Retinal pigment epithelial cell (primary cell): ENCODE results near the gene C16orf89.

ENCODE experiments used
- DNase-seq: peaks from one replicate; pipeline ENCODE4 v3.0.0-alpha.2; 2010; ENCODE audit warnings: low read depth
- H3K4me3 ChIP-seq: 2 replicates; pipeline ENCODE4 v1.5.1; 2011; ENCODE audit warnings: mild to moderate bottlenecking, low read length, control low read depth, moderate library complexity
- TF ChIP-seq, protein P1 (sequence below): conservative IDR thresholded peaks from 2 replicates; pipeline ENCODE4 v1.5.1; 2011; ENCODE audit warnings: low read depth, low read length, control low read depth, inconsistent platforms

The C16orf89 gene

DNA sequence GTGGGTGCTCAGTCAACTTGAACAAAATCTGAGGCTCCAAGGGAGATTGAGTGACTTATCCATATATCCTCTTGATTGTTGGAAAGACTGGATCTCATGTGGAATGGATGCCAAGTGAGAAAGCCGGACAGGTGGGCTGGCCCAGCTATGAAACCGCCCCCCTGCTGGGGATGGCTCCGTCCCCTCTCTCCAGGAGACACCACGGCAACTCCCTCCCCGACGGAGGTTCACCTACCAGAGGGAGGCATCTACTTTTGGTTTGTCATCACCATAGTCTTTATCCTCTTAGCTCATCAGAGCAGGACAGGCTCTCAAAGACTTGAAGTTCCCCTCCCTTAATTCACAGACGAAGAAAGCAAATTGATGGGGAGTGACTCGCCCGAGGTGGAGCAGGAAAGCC is 4.1 kb upstream of the C16orf89 start:
- no peak overlapping the region for H3K4me3 ChIP-seq
- no peak for DNase-seq
- TF ChIP-seq, protein P1, sequence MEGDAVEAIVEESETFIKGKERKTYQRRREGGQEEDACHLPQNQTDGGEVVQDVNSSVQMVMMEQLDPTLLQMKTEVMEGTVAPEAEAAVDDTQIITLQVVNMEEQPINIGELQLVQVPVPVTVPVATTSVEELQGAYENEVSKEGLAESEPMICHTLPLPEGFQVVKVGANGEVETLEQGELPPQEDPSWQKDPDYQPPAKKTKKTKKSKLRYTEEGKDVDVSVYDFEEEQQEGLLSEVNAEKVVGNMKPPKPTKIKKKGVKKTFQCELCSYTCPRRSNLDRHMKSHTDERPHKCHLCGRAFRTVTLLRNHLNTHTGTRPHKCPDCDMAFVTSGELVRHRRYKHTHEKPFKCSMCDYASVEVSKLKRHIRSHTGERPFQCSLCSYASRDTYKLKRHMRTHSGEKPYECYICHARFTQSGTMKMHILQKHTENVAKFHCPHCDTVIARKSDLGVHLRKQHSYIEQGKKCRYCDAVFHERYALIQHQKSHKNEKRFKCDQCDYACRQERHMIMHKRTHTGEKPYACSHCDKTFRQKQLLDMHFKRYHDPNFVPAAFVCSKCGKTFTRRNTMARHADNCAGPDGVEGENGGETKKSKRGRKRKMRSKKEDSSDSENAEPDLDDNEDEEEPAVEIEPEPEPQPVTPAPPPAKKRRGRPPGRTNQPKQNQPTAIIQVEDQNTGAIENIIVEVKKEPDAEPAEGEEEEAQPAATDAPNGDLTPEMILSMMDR = no peak

DNA sequence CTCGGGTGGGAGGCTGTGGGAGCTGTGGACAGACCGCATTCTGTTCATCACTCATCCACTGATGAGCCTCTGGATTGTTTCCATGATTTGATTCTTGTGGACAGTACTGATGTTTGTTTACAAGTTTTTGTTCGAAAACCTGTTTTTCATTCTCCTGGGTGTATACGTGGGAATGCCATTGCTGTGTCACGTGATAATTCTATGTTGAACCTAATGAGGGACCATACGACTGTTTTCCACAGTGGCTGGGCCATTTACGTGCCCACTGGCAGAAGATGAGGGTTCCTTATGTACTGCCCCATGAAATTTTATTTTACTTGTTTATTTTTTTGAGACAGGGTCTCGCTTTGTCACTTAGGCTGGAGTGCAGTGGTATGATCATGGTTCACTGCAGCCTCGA is 3.3 kb upstream of the C16orf89 start:
- H3K4me3 ChIP-seq = no peak overlapping the region
- DNase-seq = no peak
- TF ChIP-seq, protein P1 = no peak

DNA sequence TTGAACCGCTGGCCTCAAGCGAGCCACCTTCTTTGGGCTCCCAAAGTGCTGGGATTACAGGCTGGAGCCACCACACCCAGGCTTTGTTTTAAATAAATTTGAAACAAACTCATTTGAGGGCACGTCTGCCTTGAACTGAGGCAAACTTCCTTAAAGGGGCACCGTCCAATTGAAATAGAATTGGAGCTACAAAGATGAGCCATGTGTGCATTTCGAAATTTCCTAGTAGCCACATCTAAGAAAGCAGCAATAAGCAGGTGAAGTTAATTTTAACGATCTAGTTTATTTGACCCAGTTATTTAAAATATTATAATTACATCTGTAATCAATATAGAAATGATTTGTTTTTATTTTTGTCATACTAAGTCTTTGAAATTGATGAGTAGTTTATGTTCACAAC is 755 bp upstream of the C16orf89 start:
- DNase-seq = no peak
- TF ChIP-seq, protein P1 = no peak
- H3K4me3 ChIP-seq = no peak overlapping the region

DNA sequence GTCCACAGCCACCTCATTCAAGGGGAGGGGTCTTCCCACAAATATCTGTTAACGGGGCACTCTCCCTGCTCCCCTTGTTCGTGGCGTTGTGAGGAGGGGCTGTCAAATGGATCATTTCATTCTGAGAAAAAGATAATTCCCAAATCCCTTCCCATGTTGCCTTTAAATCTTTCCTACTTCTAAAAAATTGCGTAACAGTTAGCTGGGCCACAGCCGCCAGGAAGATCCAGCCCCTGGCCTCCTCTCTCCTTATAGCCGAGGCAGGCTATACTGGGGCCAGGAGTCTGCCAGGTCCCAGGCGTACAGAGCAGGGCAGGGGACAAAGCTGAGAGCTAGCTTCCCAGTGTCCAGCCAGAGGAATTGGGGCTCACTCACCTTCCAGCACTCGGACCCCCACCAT is 430 bp downstream of the C16orf89 start:
- H3K4me3 ChIP-seq = no peak overlapping the region
- TF ChIP-seq, protein P1 = no peak
- no peak for DNase-seq

DNA sequence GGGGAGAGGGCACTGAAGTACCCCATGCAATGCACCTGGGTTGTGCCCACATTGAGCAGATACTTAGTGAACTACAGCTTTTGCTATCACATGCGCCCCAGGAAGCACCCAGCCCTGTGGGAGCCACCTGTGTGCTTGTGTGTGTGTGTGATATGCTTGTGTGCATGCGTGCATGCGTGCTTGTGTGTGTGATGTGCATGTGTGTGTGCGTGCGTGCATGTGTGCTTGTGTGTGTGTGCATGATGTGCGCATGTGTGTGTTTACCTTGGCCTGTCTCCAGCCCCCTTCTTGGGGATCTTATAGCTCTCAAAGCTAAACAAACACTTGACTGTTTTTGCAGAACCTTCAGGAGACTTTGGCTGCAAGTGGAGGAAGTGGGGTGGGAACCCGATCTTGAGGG is 841 bp downstream of the C16orf89 start:
- no peak for DNase-seq
- no peak overlapping the region for H3K4me3 ChIP-seq
- TF ChIP-seq, protein P1 = no peak

DNA sequence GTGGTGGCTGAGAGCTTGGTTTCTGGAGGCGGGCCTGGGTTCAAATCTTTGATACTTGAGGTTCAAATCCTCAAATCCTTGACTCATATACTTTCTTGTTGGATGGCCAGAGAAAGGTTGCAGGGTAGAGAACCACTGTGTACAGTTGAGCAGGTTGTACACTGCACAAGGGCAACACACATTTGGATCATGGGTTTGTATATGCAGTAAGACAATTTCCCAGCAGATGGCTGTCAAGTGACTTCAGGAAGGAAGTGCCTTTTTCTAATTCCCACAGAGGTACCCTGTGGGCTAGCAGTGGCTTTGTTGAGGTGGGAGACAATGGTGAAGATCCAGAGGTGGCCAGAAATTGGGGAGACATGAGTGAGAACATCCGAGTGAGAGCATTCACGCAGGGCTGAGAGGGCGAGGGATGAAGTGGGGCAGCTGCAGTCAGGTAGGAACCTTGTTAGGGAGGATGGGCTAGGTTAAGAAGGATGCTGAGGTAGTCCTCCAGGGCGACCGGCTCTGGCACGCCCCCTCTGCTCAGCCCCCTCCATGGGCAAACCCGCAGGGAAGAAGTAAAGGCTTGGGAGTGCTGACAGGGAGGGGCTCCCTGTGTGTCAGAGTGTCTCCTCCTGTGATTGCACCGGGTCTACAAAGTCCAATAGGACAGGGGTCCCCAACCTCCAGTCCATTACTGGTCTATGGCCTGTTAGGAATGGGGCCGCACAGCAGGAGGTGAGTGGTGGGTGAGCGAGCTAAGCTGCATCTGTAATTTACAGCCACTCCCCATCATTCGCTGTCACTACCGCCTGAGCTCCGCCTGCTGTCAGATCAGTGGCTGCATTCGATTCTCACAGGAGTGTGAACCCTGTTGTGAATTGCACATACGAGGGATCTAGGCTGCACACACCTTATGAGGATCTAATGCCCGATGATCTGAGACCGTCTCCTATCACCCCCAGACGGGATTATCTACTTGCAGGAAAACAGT is 2.7 kb downstream of the C16orf89 start:
- DNase-seq = no peak
- H3K4me3 ChIP-seq = no peak overlapping the region
- TF ChIP-seq, protein P1 = no peak

DNA sequence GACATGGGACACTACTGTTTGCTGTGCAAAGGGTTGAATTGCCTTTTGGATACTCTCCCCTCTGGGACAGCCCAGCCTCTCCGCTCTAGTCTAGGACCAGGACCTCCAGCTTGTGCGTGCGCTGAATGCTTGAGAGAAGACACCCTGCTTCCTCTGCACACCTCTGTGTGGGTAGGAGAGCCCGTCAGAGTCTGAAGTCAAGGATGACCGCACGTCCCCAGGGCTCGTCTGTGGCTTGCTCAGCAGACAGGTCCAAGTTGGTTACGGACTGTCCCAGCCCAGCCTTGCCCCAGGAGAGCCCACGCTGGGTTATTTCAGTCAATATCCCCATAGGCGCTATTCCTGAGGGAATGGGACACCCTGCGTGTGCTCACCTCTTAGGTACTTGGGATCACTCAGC is 3.7 kb downstream of the C16orf89 start:
- TF ChIP-seq, protein P1 = no peak
- no peak for DNase-seq
- no peak overlapping the region for H3K4me3 ChIP-seq
